ACC112 (cell line): ENCODE data around the gene AXIN1.

Experiments
- H2AFZ ChIP-seq: fragments of 200-600 bp; sonication (generic); one replicate; pipeline ENCODE4 v1.6.0; 2017; ENCODE audit warnings: antibody characterized with exemption, low read length; ENCODE audit not compliant: unreplicated experiment
- H3K27ac ChIP-seq: fragments of 200-600 bp; sonication (generic); 2 replicates; pipeline ENCODE4 v1.5.1; 2014; ENCODE audit warnings: low read depth, mild to moderate bottlenecking, antibody characterized with exemption, low read length, moderate library complexity
- H3K27me3 ChIP-seq: fragments of 200-600 bp; sonication (generic); 2 replicates; pipeline ENCODE4 v1.6.1; 2014; ENCODE audit warnings: mild to moderate bottlenecking, antibody characterized with exemption, low read length, moderate library complexity, mixed read lengths; ENCODE audit not compliant: insufficient read depth
- H3K36me3 ChIP-seq: fragments of 200-600 bp; sonication (generic); 2 replicates; pipeline ENCODE4 v1.6.1; 2016; ENCODE audit warnings: mild to moderate bottlenecking, antibody characterized with exemption, low read length, moderate library complexity, mixed read lengths; ENCODE audit not compliant: insufficient read depth
- H3K4me1 ChIP-seq: fragments of 200-600 bp; sonication (generic); one replicate; pipeline ENCODE4 v1.6.1; 2016; ENCODE audit warnings: low read length, mixed read lengths; ENCODE audit not compliant: insufficient read depth, unreplicated experiment, control insufficient read depth
- H3K4me3 ChIP-seq: fragments of 200-600 bp; sonication (generic); 2 replicates; pipeline ENCODE4 v1.5.1; 2014; ENCODE audit warnings: mild to moderate bottlenecking, low read depth, low read length
- H3K79me2 ChIP-seq: fragments of 200-600 bp; sonication (generic); one replicate; pipeline ENCODE4 v1.6.0; 2016; ENCODE audit warnings: low read length; ENCODE audit not compliant: control insufficient read depth, unreplicated experiment, insufficient read depth

The AXIN1 gene

GRCh38 chr16:291539-291938, 61.0 kb downstream of the AXIN1 start:
- Histone ChIP-seq H3K79me2 (no peaks in the 10 kb centered on the region), H3K27ac (no peak overlapping the region), H2AFZ (no peak overlapping the region), H3K27me3 (no peaks in the 10 kb centered on the region), H3K4me1 (no peaks in the 10 kb centered on the region), H3K4me3 (no peak overlapping the region), H3K36me3 (peaks cover 3% of the 10 kb centered on the region; the same call in 1 of the 2 replicates)

GRCh38 chr16:290681-291405, 61.7 kb downstream of the AXIN1 start:
- Histone ChIP-seq H3K27ac (no peak overlapping the region), H3K4me3 (no peak overlapping the region), H3K36me3 (peaks cover 6% of the 10 kb centered on the region; the same call in 1 of the 2 replicates), H3K79me2 (no peaks in the 10 kb centered on the region), H3K4me1 (no peaks in the 10 kb centered on the region), H2AFZ (no peak overlapping the region), H3K27me3 (no peaks in the 10 kb centered on the region)

- Histone ChIP-seq H3K4me1 (no peaks in the 10 kb centered on the region), H3K27ac (no peak overlapping the region), H3K36me3 (peaks cover 6% of the 10 kb centered on the region; the same call in 1 of the 2 replicates), H3K4me3 (no peak overlapping the region), H2AFZ (no peak overlapping the region), H3K27me3 (no peaks in the 10 kb centered on the region), H3K79me2 (no peaks in the 10 kb centered on the region)
Observed at GRCh38 chr16:290015-290680, 62.4 kb downstream of the AXIN1 start.

GRCh38 chr16:289395-289997, 63.0 kb downstream of the AXIN1 start:
- H3K27me3 ChIP-seq, result no peaks in the 10 kb centered on the region
- no peak overlapping the region for H3K4me3 ChIP-seq
- peaks cover 6% of the 10 kb centered on the region; the same call in 1 of the 2 replicates for H3K36me3 ChIP-seq
- H3K79me2 ChIP-seq, result no peaks in the 10 kb centered on the region
- no peaks in the 10 kb centered on the region for H3K4me1 ChIP-seq
- no peak overlapping the region for H2AFZ ChIP-seq
- no peak overlapping the region for H3K27ac ChIP-seq

GRCh38 chr16:287981-288920, 64.3 kb downstream of the AXIN1 start:
- Histone ChIP-seq H3K36me3 (peaks cover 6% of the 10 kb centered on the region; the same call in 1 of the 2 replicates), H3K27ac (no peak overlapping the region), H3K4me1 (no peaks in the 10 kb centered on the region), H3K27me3 (no peaks in the 10 kb centered on the region), H3K4me3 (no peak overlapping the region), H2AFZ (no peak overlapping the region), H3K79me2 (no peaks in the 10 kb centered on the region)

GRCh38 chr16:287298-287811, 65.2 kb downstream of the AXIN1 start:
- peaks cover 6% of the 10 kb centered on the region; the same call in 1 of the 2 replicates for H3K36me3 ChIP-seq
- H3K4me1 ChIP-seq, result no peaks in the 10 kb centered on the region
- H3K27ac ChIP-seq, result no peak overlapping the region
- no peaks in the 10 kb centered on the region for H3K27me3 ChIP-seq
- H2AFZ ChIP-seq, result no peak overlapping the region
- H3K79me2 ChIP-seq, result no peaks in the 10 kb centered on the region
- no peak overlapping the region for H3K4me3 ChIP-seq

- Histone ChIP-seq H3K27me3 (peaks cover 5% of the 10 kb centered on the region), H3K79me2 (no peaks in the 10 kb centered on the region), H2AFZ (no peak overlapping the region), H3K36me3 (peaks cover 6% of the 10 kb centered on the region; the same call in 1 of the 2 replicates), H3K27ac (no peak overlapping the region), H3K4me1 (no peaks in the 10 kb centered on the region), H3K4me3 (no peak overlapping the region)
Observed at GRCh38 chr16:286491-287297, 65.8 kb downstream of the AXIN1 start.

GRCh38 chr16:285146-286055, 67.1 kb downstream of the AXIN1 start:
- Histone ChIP-seq H3K36me3 (peaks cover 6% of the 10 kb centered on the region; the same call in 1 of the 2 replicates), H3K27ac (no peak overlapping the region), H3K79me2 (no peaks in the 10 kb centered on the region), H3K4me3 (no peak overlapping the region), H3K27me3 (peaks cover 17% of the 10 kb centered on the region), H2AFZ (no peak overlapping the region), H3K4me1 (no peaks in the 10 kb centered on the region)
